ENCODE measurements around the gene NHEJ1.

DNA sequence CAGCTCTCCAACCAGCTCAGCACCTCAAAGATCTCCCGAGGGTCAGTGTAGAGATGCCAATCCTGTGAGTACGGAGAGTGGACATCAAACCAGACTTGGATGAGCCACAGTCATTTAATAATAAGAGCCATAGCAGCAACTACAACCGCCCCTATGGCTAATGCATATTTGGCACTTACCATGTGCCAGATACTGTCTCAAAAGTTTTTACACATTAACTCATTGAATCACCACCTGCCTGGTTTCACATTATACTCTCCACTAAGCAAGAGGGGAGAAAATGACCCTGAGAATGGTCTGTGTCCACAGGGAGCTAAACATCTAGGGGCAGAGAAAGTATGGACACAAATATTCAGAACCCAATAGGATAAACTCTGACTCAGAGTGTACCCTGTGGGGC, 13.5 kb upstream of the NHEJ1 start:
- TF ChIP-seq TAF1 (IDR thresholded peaks at IDR 0.05; ENCODE audit: low read depth, low read length) (no peak), POLR2A (IDR thresholded peaks at IDR 0.05; ENCODE audit: low read depth, low read length) (no peak), POLR2AphosphoS5 (IDR thresholded peaks at IDR 0.05; ENCODE audit: low read depth, low read length) (no peak), PAX5 (IDR thresholded peaks at IDR 0.05; ENCODE audit: insufficient read depth, low read length, severe bottlenecking) (no peak), SPI1 (IDR thresholded peaks at IDR 0.05; ENCODE audit: low read depth, low read length) (no peak), POU2F2 (IDR thresholded peaks at IDR 0.05; ENCODE audit: low read depth, low read length) (no peak)

All from GM12891 (cell line).